CD4-positive, alpha-beta T cell (primary cell): ENCODE measurements around the gene CARD10. TPM values are rescaled to one million over a fixed set of nuclear protein-coding genes. Genes with fewer than 3 reads are reported as not detected.
A peak's percentile ranks its signal among the peaks of the same experiment; 100 is the strongest.

Experiments
- ATAC-seq: fragments of 200-7000 bp; cut with Tn5 transposase; one replicate; pipeline ENCODE4 v1.10.0; 2022; ENCODE audit warnings: mild to moderate bottlenecking; ENCODE audit not compliant: poor library complexity
- CTCF ChIA-PET: fragments of 350-600 bp; sonication (Branson Sonifier 250); formaldehyde crosslinking; loops from one replicate; lab custom pipeline; 2021; ENCODE audit warnings: antibody characterized with exemption, inconsistent platforms; lab: Charles Lee
- POLR2A ChIA-PET: fragments of 350-600 bp; sonication (Branson Sonifier 250); formaldehyde crosslinking; loops from one replicate; lab custom pipeline; 2021; ENCODE audit warnings: antibody characterized with exemption, inconsistent platforms; lab: Charles Lee
- DNase-seq, 14 experiments: peaks; one replicate each; pipeline ENCODE4 v3.0.0-alpha.2; 2013 to 2020; ENCODE audit warnings: mixed read lengths in 2 of 14
- H3K27ac ChIP-seq, 2 donors: one replicate each; pipeline versions ENCODE4 v1.5.1 to v1.7.0; 2013; ENCODE audit warnings: low read length in 2 of 2, low read depth in 1 of 2, mild to moderate bottlenecking in 1 of 2
- H3K27me3 ChIP-seq, 2 experiments: 1 replicate in 1 of 2; 2 replicates in 1 of 2; pipeline versions ENCODE4 v1.6.1 to v1.7.0; 2013; ENCODE audit warnings: low read length in 2 of 2, control low read depth in 1 of 2, mild to moderate bottlenecking in 1 of 2, moderate library complexity in 1 of 2; ENCODE audit not compliant: insufficient read depth in 2 of 2, control insufficient read depth in 1 of 2
- H3K36me3 ChIP-seq: one replicate; pipeline ENCODE4 v1.6.1; 2013; ENCODE audit warnings: low read length, control low read depth; ENCODE audit not compliant: insufficient read depth
- H3K4me1 ChIP-seq: one replicate; pipeline ENCODE4 v1.6.1; 2013; ENCODE audit warnings: low read length, control low read depth; ENCODE audit not compliant: insufficient read depth
- H3K4me3 ChIP-seq: one replicate; pipeline ENCODE4 v1.5.1; 2013; ENCODE audit warnings: mild to moderate bottlenecking, low read length, moderate library complexity
- H3K9me3 ChIP-seq, 2 experiments: 1 replicate in 1 of 2; 2 replicates in 1 of 2; pipeline versions ENCODE4 v1.6.1 to v1.7.0; 2013; ENCODE audit warnings: low read length in 2 of 2, mild to moderate bottlenecking in 2 of 2, control low read depth in 1 of 2, moderate library complexity in 1 of 2; ENCODE audit not compliant: control insufficient read depth in 1 of 2, insufficient read depth in 1 of 2
- H3K27ac Mint-ChIP-seq: one replicate; pipeline ENCODE4 v1.8.0; 2020; ENCODE audit warnings: mixed read lengths
- H3K27me3 Mint-ChIP-seq: one replicate; pipeline ENCODE4 v1.8.0; 2021; ENCODE audit warnings: mixed read lengths
- H3K36me3 Mint-ChIP-seq: one replicate; pipeline ENCODE4 v1.8.0; 2021; ENCODE audit warnings: low read depth, mixed read lengths
- H3K4me1 Mint-ChIP-seq: one replicate; pipeline ENCODE4 v1.8.0; 2021; ENCODE audit warnings: low read depth, mixed read lengths
- H3K4me3 Mint-ChIP-seq: one replicate; pipeline ENCODE4 v1.8.0; 2020; ENCODE audit warnings: mild to moderate bottlenecking, mixed read lengths
- H3K9me3 Mint-ChIP-seq: one replicate; pipeline ENCODE4 v1.8.0; 2020; ENCODE audit warnings: mixed read lengths
- CTCF ChIP-seq: fragments of 200-600 bp; IDR thresholded peaks from one replicate; pipeline ENCODE4 v1.8.0; 2022; ENCODE audit warnings: antibody characterized with exemption, mild to moderate bottlenecking
- intact Hi-C, 2 experiments: fragments of 100-400 bp; cut with DNase I in 1 of 2; cut with micrococcal nuclease in 1 of 2; formaldehyde crosslinking; loops; one replicate each; pipeline versions ENCODE4 v1.15.1 to v1.9.0; 2023 to 2025; cut with DNase I, micrococcal nuclease
- total RNA-seq, 174 experiments: library from RNA in 2 of 174; stranded (reverse) in 2 of 174; gene quantifications; one replicate each; pipeline ENCODE4 v1.2.3 and lab custom pipeline; 2021 to 2026

Gene CARD10
- total RNA-seq, 2 experiments from 2014 or later = 0.20 to 0.63 TPM

GRCh38 chr22:37535159-37535558 lies 15.9 kb upstream of the CARD10 start:
- ATAC-seq (no peak), DNase-seq (no peak)
- H3K9me3 Mint-ChIP-seq = no peaks in the 10 kb centered on the region
- peaks cover 25% of the 10 kb centered on the region for H3K4me1 ChIP-seq
- H3K36me3 ChIP-seq = no peaks in the 10 kb centered on the region
- intact Hi-C loops = no loop called here
- ChIA-PET POLR2A (no interaction called here), CTCF (no interaction called here)
- no peak overlapping the region for H3K4me3 Mint-ChIP-seq
- peaks cover 4 to 5% of the 10 kb centered on the region in 2 experiments for H3K27me3 ChIP-seq
- H3K4me1 Mint-ChIP-seq = peaks cover 18% of the 10 kb centered on the region
- no peak for TF ChIP-seq CTCF
- peaks cover 16% of the 10 kb centered on the region for H3K27me3 Mint-ChIP-seq
- no peak overlapping the region for H3K27ac ChIP-seq
- no peaks in the 10 kb centered on the region for H3K36me3 Mint-ChIP-seq
- no peak overlapping the region for H3K27ac Mint-ChIP-seq
- no peak overlapping the region for H3K4me3 ChIP-seq
- no peaks in the 10 kb centered on the region for H3K9me3 ChIP-seq

GRCh38 chr22:37534445-37534844 lies 15.2 kb upstream of the CARD10 start:
- Histone ChIP-seq H3K4me1 (peaks cover 25% of the 10 kb centered on the region), H3K27ac (no peak overlapping the region), H3K4me3 (no peak overlapping the region), H3K27me3 (peaks cover 0 to 2% of the 10 kb centered on the region in 2 experiments), H3K9me3 (no peaks in the 10 kb centered on the region), H3K36me3 (no peaks in the 10 kb centered on the region)
- Mint-ChIP-seq H3K27ac (no peak overlapping the region), H3K36me3 (no peaks in the 10 kb centered on the region), H3K27me3 (peaks cover 13% of the 10 kb centered on the region), H3K9me3 (no peaks in the 10 kb centered on the region), H3K4me1 (peaks cover 25% of the 10 kb centered on the region), H3K4me3 (no peak overlapping the region)
- ChIA-PET CTCF (interaction anchor here (1.7 kb wide), 2 partner anchors 32 to 58 kb away, joined by 4 to 7 read pairs; no protein-coding TSS in a partner anchor), POLR2A (no interaction called here)
- ATAC-seq (no peak), DNase-seq (no peak)
- intact Hi-C loops = no loop called here
- no peak for TF ChIP-seq CTCF

GRCh38 chr22:37533995-37534394 lies 14.8 kb upstream of the CARD10 start:
- no peak for ATAC-seq
- intact Hi-C loops = no loop called here
- POLR2A ChIA-PET = no interaction called here

More at GRCh38 chr22:37533995-37534394, 14.8 kb upstream of the CARD10 start:
- H3K4me3 Mint-ChIP-seq = no peak overlapping the region
- TF ChIP-seq CTCF = no peak
- no peaks in the 10 kb centered on the region for H3K36me3 Mint-ChIP-seq
- H3K9me3 Mint-ChIP-seq = no peaks in the 10 kb centered on the region
- H3K4me1 ChIP-seq = peaks cover 21% of the 10 kb centered on the region
- DNase-seq = peak in 3 of 14 experiments; percentile 21 to 48 (median 43)
- H3K27ac ChIP-seq = no peak overlapping the region
- no peaks in the 10 kb centered on the region for H3K36me3 ChIP-seq
- no peaks in the 10 kb centered on the region for H3K27me3 ChIP-seq
- H3K4me1 Mint-ChIP-seq = peaks cover 23% of the 10 kb centered on the region
- H3K27me3 Mint-ChIP-seq = peaks cover 12% of the 10 kb centered on the region
- CTCF ChIA-PET = interaction anchor here (1.7 kb wide), 2 partner anchors 33 to 59 kb away, joined by 4 to 7 read pairs; no protein-coding TSS in a partner anchor
- H3K9me3 ChIP-seq = no peaks in the 10 kb centered on the region
- no peak overlapping the region for H3K27ac Mint-ChIP-seq
- H3K4me3 ChIP-seq = no peak overlapping the region
